A673 (cell line): ENCODE data around the gene MAL. TPM values are rescaled to one million over a fixed set of nuclear protein-coding genes. Genes with fewer than 3 reads are reported as not detected.
"Not testable (repeated sequence)": the region's sequence is repeated elsewhere in the genome, so short reads cannot be mapped to it uniquely, and the experiment has no call there.

Experiments used
- BruUV-seq: library from RNA; stranded (reverse); fragments of 400-500 nt; replicated peaks from 2 replicates; lab custom pipeline; 2021; lab: Mats Ljungman, UMichigan
- CTCF ChIA-PET: fragments of 300-600 bp; sonication (Branson Sonifier 250); formaldehyde crosslinking; loops from one replicate; lab custom pipeline; 2022; ENCODE audit warnings: antibody characterized with exemption; lab: Charles Lee
- POLR2A ChIA-PET: fragments of 300-600 bp; sonication (Branson Sonifier 250); formaldehyde crosslinking; loops from one replicate; lab custom pipeline; 2022; ENCODE audit warnings: antibody characterized with exemption; ENCODE audit not compliant: low non-redundant PET; lab: Charles Lee
- DNase-seq: peaks from one replicate; pipeline ENCODE4 v3.0.0-alpha.2; 2015; ENCODE audit warnings: low spot score
- H3K27ac ChIP-seq: fragments of 200-600 bp; sonication (generic); 2 replicates; pipeline ENCODE4 v1.5.1; 2016; ENCODE audit warnings: mixed run types, low read depth, mild to moderate bottlenecking, mixed read lengths, antibody characterized with exemption, low read length; ENCODE audit not compliant: poor library complexity, severe bottlenecking
- H3K27me3 ChIP-seq: fragments of 200-600 bp; sonication (generic); replicated peaks from 2 replicates; pipeline ENCODE4 v1.6.1; 2017; ENCODE audit warnings: mixed run types, low read depth, mild to moderate bottlenecking, mixed read lengths, antibody characterized with exemption, low read length; ENCODE audit not compliant: insufficient read depth, poor library complexity
- H3K36me3 ChIP-seq: fragments of 200-600 bp; sonication (generic); 2 replicates; pipeline ENCODE4 v1.6.1; 2016; ENCODE audit warnings: mixed run types, mild to moderate bottlenecking, mixed read lengths, antibody characterized with exemption, low read length; ENCODE audit not compliant: insufficient read depth, poor library complexity, severe bottlenecking
- H3K4me1 ChIP-seq: fragments of 200-600 bp; sonication (generic); 2 replicates; pipeline ENCODE4 v1.6.1; 2017; ENCODE audit warnings: mixed run types, mild to moderate bottlenecking, mixed read lengths, antibody characterized with exemption, low read length; ENCODE audit not compliant: insufficient read depth, poor library complexity, severe bottlenecking
- H3K4me3 ChIP-seq: fragments of 200-600 bp; sonication (generic); 2 replicates; pipeline ENCODE4 v1.5.1; 2016; ENCODE audit warnings: low read depth, mixed run types, mild to moderate bottlenecking, mixed read lengths, low read length; ENCODE audit not compliant: poor library complexity, severe bottlenecking
- H3K9me3 ChIP-seq: fragments of 200-600 bp; sonication (generic); 2 replicates; pipeline ENCODE4 v1.6.1; 2016; ENCODE audit warnings: mixed run types, low read depth, mild to moderate bottlenecking, mixed read lengths, antibody characterized with exemption, low read length; ENCODE audit not compliant: poor library complexity, severe bottlenecking
- CTCF ChIP-seq: fragments of 300-800, 200-600 bp; sonication (generic); conservative IDR thresholded peaks from 2 replicates; pipeline ENCODE4 v1.5.1; 2017; ENCODE audit warnings: low read depth, mild to moderate bottlenecking, antibody characterized with exemption, low read length, moderate library complexity, mixed read lengths
- EZH2 ChIP-seq: fragments of 200-600 bp; sonication (generic); IDR thresholded peaks from 2 replicates; pipeline ENCODE4 v1.6.1; 2017; ENCODE audit warnings: borderline replicate concordance, low read depth, mild to moderate bottlenecking, mixed read lengths, antibody characterized with exemption, low read length; ENCODE audit not compliant: poor library complexity, severe bottlenecking
- intact Hi-C: fragments of 100-400 bp; cut with micrococcal nuclease; formaldehyde crosslinking; loops from one replicate; pipeline ENCODE4 v1.10.0; 2022; ENCODE audit not compliant: unreplicated experiment
- total RNA-seq: library from RNA; stranded (reverse); gene quantifications from 2 replicates; pipeline ENCODE4 v1.2.3, GENCODE V29; 2021

Gene MAL
- total RNA-seq, 1 experiment from 2014 or later = not detected

- H3K36me3 ChIP-seq = no peaks in the 10 kb centered on the region
- H3K27me3 ChIP-seq = peaks cover 38% of the 10 kb centered on the region
- DNase-seq = no peak
- no peak overlapping the region for H3K27ac ChIP-seq
- H3K4me3 ChIP-seq = no peak overlapping the region
- CTCF ChIA-PET = no interaction called here
- no peaks in the 10 kb centered on the region for H3K4me1 ChIP-seq
- no TSS peak for BruUV-seq
- POLR2A ChIA-PET = no interaction called here
- TF ChIP-seq EZH2 (no peak), CTCF (no peak)
- intact Hi-C loops = no loop called here
- no peaks in the 10 kb centered on the region for H3K9me3 ChIP-seq
Observed at GRCh38 chr2:95034818-95035217, 9.3 kb downstream of the MAL start.

- CTCF ChIA-PET = no interaction called here
- POLR2A ChIA-PET = no interaction called here
- no peak for DNase-seq
- Histone ChIP-seq H3K27ac (no peak overlapping the region), H3K4me1 (no peaks in the 10 kb centered on the region), H3K27me3 (peaks cover 18% of the 10 kb centered on the region), H3K9me3 (no peaks in the 10 kb centered on the region), H3K4me3 (no peak overlapping the region), H3K36me3 (no peaks in the 10 kb centered on the region)
- no TSS peak for BruUV-seq
- no peak for TF ChIP-seq CTCF
- no peak for TF ChIP-seq EZH2
- intact Hi-C loops = no loop called here
Observed at GRCh38 chr2:95036596-95037383, 11.3 kb downstream of the MAL start.

- Histone ChIP-seq H3K4me3 (no peak overlapping the region), H3K36me3 (no peaks in the 10 kb centered on the region), H3K4me1 (no peaks in the 10 kb centered on the region), H3K27ac (no peak overlapping the region), H3K9me3 (no peaks in the 10 kb centered on the region), H3K27me3 (peaks cover 12% of the 10 kb centered on the region)
- DNase-seq = no peak
- intact Hi-C loops = no loop called here
- TF ChIP-seq CTCF = no peak
- no peak for TF ChIP-seq EZH2
- ChIA-PET CTCF (no interaction called here), POLR2A (no interaction called here)
- no TSS peak for BruUV-seq
Observed at GRCh38 chr2:95037384-95037839, 11.9 kb downstream of the MAL start.

GRCh38 chr2:95037841-95038585, 12.5 kb downstream of the MAL start:
- DNase-seq, H3K36me3 ChIP-seq, BruUV-seq, POLR2A ChIA-PET, H3K9me3 ChIP-seq, intact Hi-C loops, H3K4me1 ChIP-seq, H3K4me3 ChIP-seq, CTCF ChIA-PET, H3K27ac ChIP-seq: not testable (repeated sequence)
- peaks cover 17% of the 10 kb centered on the region for H3K27me3 ChIP-seq
